ENCODE measurements around the gene OLFM4. TPM values are rescaled to one million over a fixed set of nuclear protein-coding genes. Genes with fewer than 3 reads are reported as not detected.

OLFM4 gene
- total and polyA plus RNA-seq, 11 donors, result 0.09 to 2.2 (median 0.42) TPM; not detected in 2

DNA sequence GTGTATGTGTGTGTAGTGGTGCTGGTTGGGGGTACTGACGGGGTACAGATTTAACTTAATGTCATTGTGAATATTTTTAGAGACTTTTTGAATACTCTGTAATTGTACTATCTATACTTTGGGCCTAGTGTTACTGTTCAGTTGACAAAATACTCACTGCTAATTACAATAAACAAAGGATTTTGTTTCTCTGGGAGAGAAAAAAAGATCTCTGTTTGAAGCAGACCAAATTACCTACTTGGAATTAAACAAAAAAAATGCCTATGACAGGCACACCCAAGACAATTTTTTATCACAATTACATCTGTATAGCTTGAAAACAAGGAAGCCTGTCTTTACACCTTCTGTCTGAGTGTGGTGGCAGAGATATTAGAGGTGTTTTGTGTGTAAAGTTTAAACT is 45.1 kb downstream of the OLFM4 start:
- Histone ChIP-seq H3K36me3 (no peaks in the 10 kb centered on the region), H3K4me1 (no peaks in the 10 kb centered on the region), H3K27ac (no peak overlapping the region), H3K9me3 (no peaks in the 10 kb centered on the region), H3K27me3 (peaks cover 0 to 5% (median 0%) of the 10 kb centered on the region in 9 donors), H3K4me3 (no peak overlapping the region)
- intact Hi-C loops (cut with DNase I), result no loop called here
- 70 to 90% (median 83%) methylated on average over 1 of the region's 1 CpG for WGBS, 4 donors
- no peak for DNase-seq
- no peak for ATAC-seq
- no peak for TF ChIP-seq POLR2A (IDR thresholded peaks at IDR 0.05)
- TF ChIP-seq, protein P1, sequence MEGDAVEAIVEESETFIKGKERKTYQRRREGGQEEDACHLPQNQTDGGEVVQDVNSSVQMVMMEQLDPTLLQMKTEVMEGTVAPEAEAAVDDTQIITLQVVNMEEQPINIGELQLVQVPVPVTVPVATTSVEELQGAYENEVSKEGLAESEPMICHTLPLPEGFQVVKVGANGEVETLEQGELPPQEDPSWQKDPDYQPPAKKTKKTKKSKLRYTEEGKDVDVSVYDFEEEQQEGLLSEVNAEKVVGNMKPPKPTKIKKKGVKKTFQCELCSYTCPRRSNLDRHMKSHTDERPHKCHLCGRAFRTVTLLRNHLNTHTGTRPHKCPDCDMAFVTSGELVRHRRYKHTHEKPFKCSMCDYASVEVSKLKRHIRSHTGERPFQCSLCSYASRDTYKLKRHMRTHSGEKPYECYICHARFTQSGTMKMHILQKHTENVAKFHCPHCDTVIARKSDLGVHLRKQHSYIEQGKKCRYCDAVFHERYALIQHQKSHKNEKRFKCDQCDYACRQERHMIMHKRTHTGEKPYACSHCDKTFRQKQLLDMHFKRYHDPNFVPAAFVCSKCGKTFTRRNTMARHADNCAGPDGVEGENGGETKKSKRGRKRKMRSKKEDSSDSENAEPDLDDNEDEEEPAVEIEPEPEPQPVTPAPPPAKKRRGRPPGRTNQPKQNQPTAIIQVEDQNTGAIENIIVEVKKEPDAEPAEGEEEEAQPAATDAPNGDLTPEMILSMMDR (IDR thresholded peaks at IDR 0.05), result no peak

DNA sequence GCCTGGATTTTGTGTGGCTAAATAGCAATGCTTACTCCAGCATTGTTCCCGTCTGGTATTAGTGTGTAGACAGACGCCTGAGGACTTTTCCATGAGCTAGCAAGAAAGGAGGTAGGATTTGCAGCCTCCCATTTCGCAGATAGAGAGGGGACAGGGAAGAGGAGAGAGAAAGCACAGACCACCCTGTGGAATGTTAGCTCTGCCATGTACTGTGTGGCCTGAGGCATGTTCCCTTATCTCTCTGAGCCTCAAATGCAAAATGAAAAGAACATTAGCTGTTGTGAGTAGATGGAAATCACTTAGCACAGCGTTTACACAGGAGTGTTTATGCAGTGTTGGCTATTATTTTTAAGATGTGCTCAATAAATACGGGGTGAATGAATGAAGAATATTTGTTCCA is 45.5 kb downstream of the OLFM4 start:
- TF ChIP-seq, protein P1 (IDR thresholded peaks at IDR 0.05), result no peak
- TF ChIP-seq POLR2A (IDR thresholded peaks at IDR 0.05), result no peak
- WGBS, 4 donors, result 53 to 71% (median 62%) methylated on average over 5 of the region's 5 CpGs
- ATAC-seq (no peak), DNase-seq (no peak)
- intact Hi-C loops (cut with DNase I), result no loop called here
- Histone ChIP-seq H3K4me3 (no peak overlapping the region), H3K36me3 (no peaks in the 10 kb centered on the region), H3K4me1 (no peaks in the 10 kb centered on the region), H3K27ac (no peak overlapping the region), H3K27me3 (peaks cover 0 to 5% (median 0%) of the 10 kb centered on the region in 9 donors), H3K9me3 (no peaks in the 10 kb centered on the region)

DNA sequence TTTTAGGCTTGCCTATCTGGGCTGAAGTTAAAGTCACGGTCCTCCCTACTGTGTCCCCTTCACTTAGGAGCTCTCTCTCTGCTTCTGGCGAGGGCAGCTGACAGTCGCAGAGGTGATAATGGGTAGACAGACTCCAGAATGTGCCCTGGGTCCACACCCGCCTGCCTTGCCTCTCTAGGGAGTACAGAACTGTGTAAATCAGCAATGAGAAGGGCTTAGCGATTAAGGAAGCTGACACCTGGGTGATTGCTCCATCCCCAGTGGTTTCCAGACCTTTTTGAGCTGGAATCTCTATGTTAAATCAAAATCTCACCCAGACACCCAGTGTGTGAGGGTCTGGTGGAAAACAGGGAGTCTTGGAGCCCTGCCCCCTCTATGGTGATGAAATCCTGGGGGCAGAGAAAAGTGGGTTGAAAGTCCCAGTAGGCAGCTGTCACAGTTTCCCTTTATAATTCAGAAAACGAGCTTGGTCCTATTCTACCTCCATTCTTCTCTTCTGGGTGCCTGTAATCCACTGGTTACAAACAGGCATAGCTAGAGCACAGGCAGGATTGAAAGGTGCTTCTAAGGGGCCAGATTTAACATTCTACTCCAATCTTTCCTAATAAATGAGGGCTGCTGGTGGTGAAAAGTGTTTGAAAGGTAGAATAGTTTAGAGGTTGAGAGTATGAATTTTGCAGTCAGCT is 46.9 kb downstream of the OLFM4 start:
- TF ChIP-seq, protein P1 (IDR thresholded peaks at IDR 0.05), result no peak
- TF ChIP-seq POLR2A (IDR thresholded peaks at IDR 0.05), result no peak
- ATAC-seq (no peak), DNase-seq (no peak)
- H3K9me3 ChIP-seq, result peaks cover 0 to 1% (median 0%) of the 10 kb centered on the region in 12 donors
- peaks cover 0 to 5% (median 0%) of the 10 kb centered on the region in 9 donors for H3K27me3 ChIP-seq
- no peak overlapping the region for H3K4me3 ChIP-seq
- H3K4me1 ChIP-seq, result no peaks in the 10 kb centered on the region
- H3K27ac ChIP-seq, result no peak overlapping the region
- 28 to 33% (median 30%) methylated on average over 6 of the region's 6 CpGs for whole genome bisulfite sequencing, 4 donors
- intact Hi-C loops (cut with DNase I), result no loop called here
- H3K36me3 ChIP-seq, result no peaks in the 10 kb centered on the region

DNA sequence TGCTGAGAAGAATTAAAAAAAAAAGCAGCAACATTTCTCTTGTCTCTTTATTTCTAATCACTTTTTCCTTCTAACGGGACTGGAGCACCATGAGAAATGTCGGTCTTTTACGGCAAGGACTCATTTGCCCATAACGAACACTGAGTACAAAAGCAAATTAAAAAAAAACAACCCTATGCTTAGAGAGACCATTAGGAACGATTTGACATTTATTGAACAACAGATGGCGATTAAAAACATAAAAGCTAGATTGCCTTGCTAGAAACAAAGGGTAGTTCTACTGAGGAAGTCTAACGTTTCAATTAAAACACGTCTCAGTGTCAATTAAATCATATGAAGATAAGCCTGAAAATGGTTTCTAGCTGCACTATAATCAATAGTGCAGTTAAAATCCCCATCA is 51.1 kb downstream of the OLFM4 start:
- Histone ChIP-seq H3K27me3 (peaks cover 0 to 5% (median 0%) of the 10 kb centered on the region in 9 donors), H3K4me1 (no peaks in the 10 kb centered on the region), H3K4me3 (no peak overlapping the region), H3K27ac (no peak overlapping the region), H3K9me3 (peaks cover 0 to 6% (median 0%) of the 10 kb centered on the region in 12 donors), H3K36me3 (no peaks in the 10 kb centered on the region)
- ATAC-seq (no peak), DNase-seq (no peak)
- TF ChIP-seq, protein P1 (IDR thresholded peaks at IDR 0.05), result no peak
- TF ChIP-seq POLR2A (IDR thresholded peaks at IDR 0.05), result no peak
- 68 to 76% (median 73%) methylated on average over 8 of the region's 8 CpGs for WGBS, 4 donors
- intact Hi-C loops (cut with DNase I), result no loop called here
